ENCODE results near the gene RERE.

DNA sequence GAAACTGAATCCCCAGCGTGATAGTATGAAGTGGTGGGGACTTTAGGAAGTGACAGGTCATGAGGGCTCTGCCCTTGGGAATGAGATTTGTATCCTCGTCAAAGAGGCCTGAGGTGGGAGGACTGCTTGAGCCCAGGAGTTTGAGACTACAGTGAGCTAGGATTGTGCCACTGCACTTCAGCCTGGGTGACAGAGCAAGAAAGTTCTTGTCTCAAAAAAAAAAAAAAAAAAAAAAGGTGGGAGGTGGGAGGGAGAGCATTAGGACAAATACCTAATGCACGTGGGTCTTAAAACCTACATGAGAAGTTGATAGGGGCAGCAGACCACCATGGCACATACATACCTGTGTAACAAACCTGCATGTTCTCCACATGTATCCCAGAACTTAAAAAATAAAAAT is 24.0 kb upstream of the RERE start:
- no peak for TF ChIP-seq TAF1 (IDR thresholded peaks at IDR 0.05; ENCODE audit: borderline replicate concordance, low read depth, low read length)
- no peak for TF ChIP-seq POLR2AphosphoS5 (IDR thresholded peaks at IDR 0.05; ENCODE audit: low read depth, low read length)
